Stimulated activated CD4-positive, alpha-beta T cell treated with anti-CD3 and anti-CD28 coated beads, Interleukin-12 subunit alpha, Interleukin-12 subunit beta, amount 100 ng/mL, for 24 hours (primary cell): ENCODE results near the gene MFSD8.
"Not testable (repeated sequence)": the region's sequence is repeated elsewhere in the genome, so short reads cannot be mapped to it uniquely, and the experiment has no call there.

ENCODE experiments used
- DNase-seq, 2 experiments: peaks; one replicate each; pipeline ENCODE4 v3.0.0-alpha.2; 2020; ENCODE audit warnings: low read depth in 2 of 2

The MFSD8 gene, protein sequence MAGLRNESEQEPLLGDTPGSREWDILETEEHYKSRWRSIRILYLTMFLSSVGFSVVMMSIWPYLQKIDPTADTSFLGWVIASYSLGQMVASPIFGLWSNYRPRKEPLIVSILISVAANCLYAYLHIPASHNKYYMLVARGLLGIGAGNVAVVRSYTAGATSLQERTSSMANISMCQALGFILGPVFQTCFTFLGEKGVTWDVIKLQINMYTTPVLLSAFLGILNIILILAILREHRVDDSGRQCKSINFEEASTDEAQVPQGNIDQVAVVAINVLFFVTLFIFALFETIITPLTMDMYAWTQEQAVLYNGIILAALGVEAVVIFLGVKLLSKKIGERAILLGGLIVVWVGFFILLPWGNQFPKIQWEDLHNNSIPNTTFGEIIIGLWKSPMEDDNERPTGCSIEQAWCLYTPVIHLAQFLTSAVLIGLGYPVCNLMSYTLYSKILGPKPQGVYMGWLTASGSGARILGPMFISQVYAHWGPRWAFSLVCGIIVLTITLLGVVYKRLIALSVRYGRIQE

DNA sequence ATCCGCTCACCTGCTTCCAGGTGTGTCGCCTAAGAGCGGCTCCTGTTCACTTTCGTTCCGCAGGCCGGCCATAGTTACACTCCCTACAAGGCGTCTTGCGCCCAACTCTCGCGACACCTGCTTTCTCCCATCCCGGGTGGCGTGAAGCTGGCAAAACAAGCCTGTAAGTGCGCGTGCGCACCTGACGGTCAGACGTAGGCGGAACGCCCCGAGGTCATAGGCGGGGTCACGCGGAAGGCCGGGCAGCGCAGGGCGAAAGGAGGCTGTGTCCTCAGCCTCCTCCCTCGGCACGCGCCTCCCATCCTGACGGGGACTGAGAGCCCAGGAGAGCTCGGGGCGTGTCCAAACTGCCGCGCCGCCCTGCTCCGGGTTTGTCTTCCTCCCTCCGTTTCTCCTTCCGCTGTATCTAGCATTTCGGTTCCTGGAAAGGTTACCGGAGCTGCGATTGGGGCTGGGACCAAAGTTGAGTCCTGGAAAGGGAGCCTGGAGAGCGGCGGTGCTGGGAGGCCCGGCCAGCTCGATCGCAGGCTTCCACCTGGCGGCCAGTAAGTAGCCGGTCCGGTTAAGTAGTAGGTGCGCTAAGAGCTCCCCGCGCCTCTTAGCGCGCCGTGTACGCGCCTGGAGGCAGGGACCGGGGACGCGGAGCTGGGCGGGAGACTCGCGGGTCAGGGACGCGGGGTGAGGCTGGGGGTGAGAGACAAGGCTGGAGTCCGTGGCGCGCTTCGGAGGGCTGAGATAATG lies at the start of gene MFSD8, which contains the start of gene ABHD18:
MFSD8 (minus strand) TSS at position 112 of the 741 bp plus-strand sequence; CDS start at position 72, 40 bp downstream.
ABHD18 (plus strand) TSS at position 345 of the 741 bp plus-strand sequence. CDS start 17,550 bp downstream, outside the sequence.
- DNase-seq: peak; percentile 98 to 99

DNA sequence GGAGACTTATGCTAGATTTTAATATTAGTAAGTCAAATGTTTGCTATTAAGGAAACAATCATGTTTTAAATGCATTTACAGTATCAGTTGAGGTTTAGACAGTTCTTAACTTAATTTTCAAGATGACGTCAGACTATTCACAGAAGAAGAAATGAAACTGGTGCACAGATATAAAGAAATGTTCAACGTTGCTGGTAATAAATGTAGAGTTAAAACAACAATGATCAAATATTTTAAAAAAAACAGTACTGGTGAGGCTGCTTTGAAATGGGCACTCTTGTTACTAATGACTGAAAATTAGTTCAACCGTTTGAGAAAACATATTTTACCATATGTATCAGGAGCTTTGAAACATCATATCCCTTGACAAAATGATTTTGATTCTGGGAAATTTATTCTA lies 44.5 kb upstream of the MFSD8 start:
- DNase-seq: no peak

DNA sequence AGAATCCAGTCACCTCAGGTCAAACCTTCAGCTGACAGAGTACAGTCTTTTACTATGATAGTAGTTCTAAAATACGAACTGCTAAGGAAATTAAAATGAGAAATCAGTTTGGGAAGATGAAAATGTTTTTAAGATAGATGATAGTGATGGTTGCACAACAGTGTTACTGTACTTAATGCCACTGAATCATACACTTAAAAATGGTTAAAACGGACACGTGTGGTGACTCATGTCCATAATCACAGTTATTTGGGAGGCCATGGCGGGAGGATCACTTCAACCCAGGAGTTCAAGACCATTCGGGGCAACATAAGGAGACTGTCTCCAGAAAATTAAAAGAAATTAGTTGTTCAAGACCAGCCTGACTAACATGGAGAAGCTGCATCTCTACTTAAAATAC lies 41.6 kb upstream of the MFSD8 start:
- no peak for DNase-seq

DNA sequence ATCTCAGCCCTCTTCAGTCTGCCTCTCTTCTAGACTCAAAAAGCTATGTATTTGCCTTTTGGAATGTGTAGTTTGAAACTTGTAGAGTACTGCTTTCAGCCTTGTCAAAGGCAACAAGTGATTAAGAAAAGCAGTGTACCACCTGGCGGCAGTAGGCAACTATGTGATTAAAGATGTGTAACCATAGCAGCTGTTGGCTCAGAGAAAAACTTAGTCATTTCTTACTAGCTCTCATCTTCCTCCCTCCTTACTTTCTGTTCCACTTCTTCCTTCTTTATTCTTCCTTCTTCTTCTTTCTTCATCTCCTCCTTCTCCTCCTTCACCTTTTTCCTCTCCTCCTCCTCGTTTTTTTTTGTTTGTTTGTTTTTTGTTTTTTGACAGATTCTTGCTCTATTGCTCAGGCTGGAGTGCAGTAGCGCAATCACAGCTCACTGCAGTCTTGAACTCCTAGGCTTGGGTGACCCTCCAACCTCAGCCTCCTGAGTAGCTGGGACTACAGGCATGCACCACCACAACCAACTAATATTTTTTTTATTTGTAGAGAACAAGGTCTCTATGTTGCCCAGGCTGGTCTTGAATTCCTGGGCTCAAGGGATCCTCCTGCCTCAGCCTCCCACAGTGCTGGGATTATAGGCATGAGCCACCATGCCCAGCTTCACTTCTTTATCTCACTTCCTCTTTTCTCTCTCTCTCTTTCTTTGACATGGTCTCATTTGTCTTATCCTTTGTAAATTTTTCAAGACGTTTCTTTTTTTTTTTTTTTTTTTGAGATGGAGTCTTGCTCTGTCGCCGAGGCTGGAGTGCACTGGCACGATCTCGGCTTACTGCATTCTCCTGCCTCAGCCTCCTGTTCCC lies 32.8 kb upstream of the MFSD8 start:
- DNase-seq: no peak

DNA sequence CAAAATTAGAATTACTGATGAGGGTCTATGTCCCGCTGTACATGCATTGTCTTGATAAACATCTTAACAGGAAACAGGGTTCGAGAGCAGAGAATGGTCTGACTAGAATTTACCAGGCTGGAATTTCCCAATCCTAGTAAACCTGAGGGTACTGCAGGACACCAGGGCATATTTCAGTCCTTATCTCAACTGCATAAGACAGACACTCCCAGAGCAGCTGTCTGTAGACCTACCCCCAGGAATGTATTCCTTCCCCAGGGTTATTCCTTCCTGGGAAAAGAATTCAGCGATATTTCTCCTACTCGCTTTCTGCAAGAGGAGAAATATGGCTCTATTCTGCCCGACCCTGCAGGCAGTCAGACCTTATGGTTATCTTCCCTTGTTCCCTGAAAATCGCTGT lies 31.5 kb upstream of the MFSD8 start:
- not testable (repeated sequence) for DNase-seq

DNA sequence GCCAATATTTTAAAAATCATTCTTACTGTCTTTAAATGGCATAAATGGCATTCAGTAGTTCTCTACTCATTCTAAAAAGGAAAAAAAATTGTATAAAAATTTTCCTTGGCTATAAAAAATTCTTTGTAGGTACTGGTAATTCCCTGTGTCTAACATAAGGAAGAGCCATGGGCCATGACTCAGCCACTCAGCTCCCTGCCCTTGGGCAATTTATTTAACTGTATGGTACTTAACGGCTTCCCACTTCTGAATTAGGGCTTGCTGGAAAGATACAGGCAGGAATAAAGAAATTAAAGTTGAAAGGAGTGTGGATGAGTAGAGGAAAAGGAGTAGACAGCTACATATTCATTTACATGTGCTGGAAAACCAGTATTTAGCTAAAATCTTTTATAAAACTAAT lies 30.8 kb upstream of the MFSD8 start:
- no peak for DNase-seq

DNA sequence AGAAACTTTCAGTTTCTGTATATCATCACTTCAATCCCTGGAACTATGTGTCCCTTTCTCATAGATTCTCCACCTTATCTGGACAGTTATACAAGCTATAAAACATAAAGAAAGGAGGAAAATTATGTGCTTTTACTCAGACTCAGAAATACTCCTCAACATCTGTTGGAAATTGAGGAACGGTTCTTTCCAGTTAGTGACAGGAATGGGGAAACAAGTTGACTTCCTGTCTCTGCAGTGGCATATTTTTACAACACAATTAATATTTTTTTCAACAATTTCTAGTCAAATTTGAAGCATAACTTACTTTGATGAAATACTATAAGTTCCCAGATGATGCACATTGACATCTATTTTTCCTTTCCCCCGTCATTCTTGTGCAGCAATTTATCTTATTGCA lies 28.2 kb upstream of the MFSD8 start:
- no peak for DNase-seq

DNA sequence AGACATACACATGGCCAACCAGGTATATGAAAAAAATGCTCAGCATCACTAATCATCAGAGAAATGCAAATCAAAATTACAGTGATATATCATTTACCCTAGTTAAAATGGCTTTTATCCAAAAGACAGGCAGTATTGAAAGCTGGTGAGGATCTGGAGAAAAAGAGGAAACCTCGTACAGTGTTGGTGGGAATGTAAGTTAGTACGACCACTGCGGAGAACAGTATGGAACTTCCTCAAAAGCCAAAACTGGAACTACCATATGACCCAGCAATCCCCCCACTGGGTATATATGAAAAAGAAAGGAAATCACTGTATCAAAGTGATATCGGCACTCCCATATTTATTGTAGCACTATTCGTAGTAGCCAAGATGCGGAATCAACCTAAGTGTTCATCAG lies 23.7 kb upstream of the MFSD8 start:
- no peak for DNase-seq

DNA sequence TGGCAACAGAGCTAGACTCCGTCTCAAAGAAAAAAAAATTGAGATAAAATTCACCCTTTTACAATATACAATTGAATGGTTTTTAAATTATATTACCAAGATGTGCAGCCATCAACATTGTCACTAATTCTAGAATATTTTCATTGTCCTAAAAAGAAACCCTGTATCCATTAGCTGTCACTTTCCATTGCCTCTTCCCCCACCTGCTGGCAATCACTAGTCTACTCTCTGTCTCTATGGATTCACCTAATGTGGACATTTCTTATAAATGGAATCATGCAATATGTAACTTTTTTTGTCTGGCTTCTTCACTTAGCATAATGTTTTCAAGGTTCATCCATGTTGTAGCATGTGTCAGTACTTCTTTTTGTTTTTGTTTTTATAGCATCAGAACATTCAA lies 21.0 kb upstream of the MFSD8 start:
- no peak for DNase-seq

DNA sequence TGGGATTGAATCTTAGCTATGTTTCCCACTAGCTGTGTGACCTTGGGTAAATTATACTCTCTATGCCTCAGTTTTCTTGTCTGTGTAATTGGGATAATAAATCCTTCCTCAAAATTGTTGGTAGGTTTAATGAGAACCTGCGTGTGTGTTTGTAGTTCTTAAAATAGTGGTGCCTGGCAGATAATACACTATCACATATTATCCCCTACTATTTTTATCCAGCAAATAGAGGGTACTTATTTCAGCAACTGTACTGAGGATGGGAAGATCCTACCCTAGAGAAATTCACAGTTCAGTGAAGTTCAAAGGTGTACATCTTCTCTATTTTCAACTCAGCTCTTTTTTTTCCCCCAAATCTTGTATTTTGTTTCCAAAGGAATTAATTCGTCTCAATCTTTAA lies 17.5 kb upstream of the MFSD8 start:
- DNase-seq: no peak

DNA sequence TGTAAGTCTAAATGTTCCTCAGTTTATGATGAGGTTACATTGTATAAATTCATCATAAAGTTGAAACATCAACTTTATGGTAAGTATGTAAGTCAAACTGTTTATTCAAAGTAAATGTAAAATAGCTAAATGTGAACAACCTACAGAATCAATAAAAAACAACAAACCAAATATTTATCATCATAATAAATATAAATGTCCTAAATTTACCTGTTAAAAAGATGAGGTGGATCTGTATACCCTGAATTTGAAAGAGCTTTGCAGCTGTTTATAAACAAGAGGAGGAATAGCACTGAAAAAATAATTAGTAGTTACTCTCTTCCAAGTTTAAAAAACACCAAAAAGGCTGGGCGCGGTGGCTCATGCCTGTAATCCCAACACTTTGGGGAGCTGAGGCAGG lies 14.0 kb upstream of the MFSD8 start:
- DNase-seq: no peak

DNA sequence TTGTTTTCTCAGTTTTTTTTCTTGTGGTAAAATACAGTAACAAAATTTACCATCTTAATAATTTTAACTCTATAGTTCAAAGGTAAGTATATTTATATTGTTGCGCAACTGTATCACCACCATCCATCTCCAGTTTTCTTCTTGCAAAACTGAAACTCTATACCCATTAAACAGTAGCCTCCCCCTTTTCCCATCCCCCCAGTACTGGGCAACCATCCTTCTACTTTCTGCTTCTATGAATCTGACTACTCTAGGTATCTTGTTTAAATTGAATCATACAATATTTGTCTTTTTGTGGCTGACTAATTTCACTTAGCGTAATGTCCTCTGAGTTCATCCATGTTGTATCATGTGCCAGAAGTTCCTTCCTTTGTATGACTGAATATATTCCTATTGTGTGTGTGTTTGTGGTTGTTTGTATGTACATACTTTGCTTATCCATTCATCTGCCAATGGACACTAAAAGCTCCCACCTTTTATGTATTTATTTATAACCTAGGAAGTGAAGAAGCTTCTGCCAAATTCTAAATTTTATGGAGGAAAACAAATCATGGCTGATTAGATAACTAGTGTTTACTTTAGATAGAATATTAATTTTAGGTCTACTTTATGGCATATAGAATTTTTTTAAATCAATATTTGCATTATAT lies 10.3 kb upstream of the MFSD8 start:
- DNase-seq: no peak

DNA sequence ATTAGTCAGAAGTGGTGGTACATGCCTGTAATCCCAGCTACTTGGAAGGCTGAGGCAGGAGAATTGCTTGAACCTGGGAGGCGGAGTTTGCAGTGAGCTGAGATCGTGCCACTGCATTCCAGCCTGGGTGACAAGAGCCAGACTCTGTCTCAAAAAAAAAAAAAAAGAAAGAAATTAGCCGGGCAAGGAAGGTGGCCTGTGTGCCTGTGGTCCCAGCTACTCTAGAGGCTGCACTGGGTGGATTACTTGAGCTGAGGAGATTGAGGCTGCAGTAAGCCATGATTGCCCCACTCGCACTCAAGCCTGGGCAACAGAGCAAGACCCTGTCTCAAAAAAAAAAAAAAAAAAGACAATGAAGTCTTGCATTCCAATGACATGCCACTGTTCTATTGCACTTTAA lies 6.0 kb upstream of the MFSD8 start:
- DNase-seq: not testable (repeated sequence)

DNA sequence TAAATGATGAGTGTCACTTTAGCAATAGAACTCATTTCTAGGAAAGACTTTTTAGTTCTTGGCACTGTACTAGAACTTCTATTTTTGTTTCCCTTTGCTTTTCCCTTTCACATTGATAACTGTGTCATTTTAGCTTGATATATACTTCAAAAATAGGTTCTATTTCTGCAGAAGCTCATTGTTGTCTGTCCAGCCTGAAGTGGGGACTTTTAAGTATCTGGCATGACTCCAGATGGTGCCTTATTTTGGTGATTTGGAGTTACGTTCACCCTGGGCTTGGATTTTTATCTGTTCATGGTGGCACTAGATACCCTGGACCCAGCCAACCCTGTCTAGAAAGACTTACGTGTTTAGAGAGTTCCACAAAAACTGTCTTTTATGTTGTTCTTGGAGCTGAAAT lies 3.6 kb upstream of the MFSD8 start:
- no peak for DNase-seq

DNA sequence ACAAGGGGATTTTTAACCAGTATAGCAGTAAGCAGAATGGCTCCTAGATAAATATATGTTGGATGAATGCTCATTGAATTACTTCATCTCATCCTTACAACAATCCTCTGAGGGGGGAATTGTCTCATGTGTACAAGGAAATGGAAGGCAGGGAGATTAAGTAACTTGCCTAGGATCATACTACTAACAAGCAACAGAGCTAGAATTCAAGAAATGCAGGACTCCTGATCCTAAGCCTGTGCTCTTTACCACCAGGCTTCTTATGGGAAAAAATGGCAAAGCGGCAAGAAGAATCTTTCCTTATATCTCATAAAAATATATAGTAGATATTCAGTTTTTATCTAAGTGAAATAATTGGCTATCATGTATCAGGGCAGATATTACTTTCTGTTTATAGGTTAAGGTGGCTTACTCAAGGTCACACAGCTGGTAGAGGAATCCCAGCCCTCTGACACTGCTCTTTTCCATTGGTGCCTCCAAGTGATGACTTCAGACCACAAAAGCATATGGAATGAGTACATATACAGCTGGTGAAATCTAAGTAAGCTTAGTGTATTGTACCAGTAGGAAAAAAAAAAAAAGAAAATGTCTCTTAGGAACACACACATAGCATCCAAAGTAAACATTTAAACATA lies 2.3 kb upstream of the MFSD8 start:
- DNase-seq: no peak

DNA sequence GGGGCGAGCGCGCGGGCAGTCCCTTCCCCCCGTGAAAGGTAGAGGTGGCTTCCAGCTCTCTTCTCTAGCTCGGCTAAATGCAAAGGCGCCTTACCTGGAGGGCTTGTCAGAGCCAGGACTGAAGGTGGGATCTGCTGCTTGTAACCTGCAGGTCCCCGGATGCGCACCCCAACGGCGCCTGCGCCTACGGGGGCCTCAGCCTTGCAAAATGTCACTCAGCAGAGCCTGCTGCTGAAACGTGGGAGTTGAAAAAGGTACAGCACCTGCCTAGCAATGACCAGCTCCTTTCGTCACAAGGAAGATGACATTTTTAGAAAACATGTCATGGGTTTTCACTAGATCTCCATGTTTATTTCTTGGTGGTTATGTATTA lies 816 bp upstream of the MFSD8 start:
- DNase-seq: peak; percentile 29 to 54

DNA sequence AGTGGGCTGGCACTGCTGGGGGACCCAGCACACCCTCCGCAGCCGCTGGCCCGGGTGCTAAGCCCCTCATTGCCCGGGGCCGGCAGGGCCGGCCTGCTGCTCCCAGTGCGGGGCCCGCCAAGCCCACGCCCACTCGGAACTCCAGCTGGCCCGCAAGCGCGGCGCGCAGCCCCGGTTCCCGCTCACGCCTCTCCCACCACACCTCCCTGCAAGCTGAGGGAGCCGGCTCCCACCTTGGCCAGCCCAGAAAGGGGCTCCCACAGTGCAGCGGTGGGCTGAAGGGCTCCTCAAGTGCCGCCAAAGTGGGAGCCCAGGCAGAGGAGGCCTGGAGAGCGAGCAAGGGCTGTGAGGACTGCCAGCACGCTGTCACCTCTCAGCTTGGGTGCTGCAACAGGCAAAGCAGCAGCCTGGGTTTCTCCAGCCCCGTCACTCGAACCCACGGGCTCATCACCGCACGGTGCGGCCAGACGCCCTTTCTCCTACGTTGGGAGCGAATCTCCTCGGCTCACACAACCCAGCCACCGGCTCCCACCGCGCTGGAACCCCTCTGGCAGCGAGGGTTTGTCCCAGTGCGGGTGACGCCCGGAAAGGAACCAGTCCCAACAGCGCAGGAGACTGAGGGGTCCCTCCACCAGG lies 429 bp downstream of the MFSD8 start:
- peak; percentile 6 to 11 for DNase-seq

DNA sequence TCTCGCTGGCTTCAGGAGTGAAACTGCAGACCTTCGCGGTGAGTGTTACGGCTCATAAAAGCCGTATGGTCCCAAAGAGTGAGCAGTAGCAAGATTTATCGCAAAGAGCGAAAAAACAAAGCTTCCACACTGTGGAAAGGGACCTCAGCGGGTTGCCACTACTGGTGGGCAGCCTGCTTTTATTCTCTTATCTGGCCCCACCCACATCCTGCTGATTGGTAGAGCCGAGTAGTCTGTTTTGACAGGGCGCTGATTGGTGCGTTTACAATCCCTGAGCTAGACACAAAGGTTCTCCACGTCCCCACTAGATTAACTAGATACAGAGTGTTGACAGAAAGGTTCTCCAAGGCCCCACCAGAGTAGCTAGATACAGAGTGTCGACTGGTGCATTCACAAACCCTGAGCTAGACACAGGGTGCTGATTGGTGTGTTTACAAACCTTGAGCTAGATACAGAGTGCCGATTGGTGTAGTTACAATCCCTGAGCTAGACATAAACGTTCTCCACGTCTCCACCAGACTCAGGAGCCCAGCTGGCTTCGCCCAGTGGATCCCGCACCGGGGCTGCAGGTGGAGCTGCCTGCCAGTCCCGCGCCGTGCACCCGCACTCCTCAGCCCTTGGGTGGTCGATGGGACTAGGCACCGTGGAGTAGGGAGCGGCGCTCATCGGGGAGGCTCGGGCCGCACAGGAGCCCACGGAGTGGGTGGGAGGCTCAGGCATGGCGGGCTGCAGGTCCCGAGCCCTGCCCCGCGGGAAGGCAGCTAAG lies 1.2 kb downstream of the MFSD8 start:
- not testable (repeated sequence) for DNase-seq

DNA sequence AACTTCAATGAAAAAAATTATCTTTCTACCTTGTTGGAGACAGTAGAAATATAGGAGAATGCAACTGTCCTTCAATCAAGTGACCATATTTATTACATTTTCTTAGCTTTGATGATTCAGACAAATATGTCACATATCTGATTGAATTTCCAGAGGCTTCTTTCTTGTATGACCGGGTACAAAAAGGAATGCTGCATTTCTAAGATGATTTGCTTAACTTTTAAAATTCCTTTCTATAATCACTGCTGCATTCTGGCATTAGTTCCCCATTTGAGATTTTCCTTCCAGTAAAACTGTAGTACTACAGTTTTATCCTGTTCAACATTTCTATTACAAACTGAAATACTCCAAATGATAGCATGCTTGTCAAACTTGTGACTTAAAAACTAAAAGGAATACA lies 5.2 kb downstream of the MFSD8 start:
- no peak for DNase-seq

DNA sequence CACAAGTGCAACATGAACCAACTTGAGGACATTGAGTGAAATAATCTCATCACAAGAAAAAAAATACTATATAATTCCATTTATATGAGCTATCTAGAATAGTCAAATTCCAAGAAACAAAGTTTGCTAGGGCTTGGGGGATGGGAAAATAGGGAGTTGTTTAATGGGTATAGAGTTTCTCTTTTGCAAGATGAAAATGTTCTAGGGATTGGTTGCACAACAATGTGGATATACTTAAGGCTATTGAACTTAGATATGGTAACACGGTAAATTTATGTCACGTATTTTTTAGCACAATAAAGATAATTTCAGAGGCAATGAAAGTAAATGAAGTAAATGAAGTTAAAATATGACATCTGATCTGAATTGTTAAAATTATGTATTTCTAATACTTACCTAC lies 7.9 kb downstream of the MFSD8 start:
- no peak for DNase-seq
